ENCODE data around the gene MAML3. TPM values are rescaled to one million over a fixed set of nuclear protein-coding genes. Genes with fewer than 3 reads are reported as not detected.
A peak's percentile ranks its signal among the peaks of the same experiment; 100 is the strongest.

Gene MAML3
- total RNA-seq, 1 experiment from 2014 or later = 12.1 TPM

DNA sequence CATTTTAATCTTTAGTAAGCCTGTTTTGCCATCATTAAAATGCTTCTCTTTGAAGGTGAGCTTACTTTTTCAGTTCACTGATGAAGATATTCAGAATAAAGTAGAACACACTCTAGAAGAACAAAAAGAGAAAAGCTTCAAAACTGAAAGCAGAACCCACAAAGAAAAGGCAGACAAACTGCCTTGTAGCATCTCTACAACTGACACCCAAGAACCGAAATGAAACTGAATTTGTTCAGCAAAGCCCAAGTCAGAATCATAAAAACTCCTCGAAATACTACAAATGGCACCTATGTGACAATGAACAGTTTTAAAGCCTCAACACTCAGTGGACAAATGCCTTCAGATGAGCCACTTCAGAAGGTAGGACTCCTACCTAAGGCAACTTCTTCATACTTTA, 83.6 kb downstream of the MAML3 start:
- CTCF ChIA-PET = no interaction called here
- H3K9me3 Mint-ChIP-seq (ENCODE audit: unreplicated experiment) = no peaks in the 10 kb centered on the region
- H3K4me3 ChIP-seq (ENCODE audit: low read depth, low read length) = no peak overlapping the region
- no TSS peak for BruUV-seq (replicated peaks)
- peaks cover 6% of the 10 kb centered on the region for H3K36me3 Mint-ChIP-seq (ENCODE audit: insufficient read depth, unreplicated experiment)
- DNase-seq = no peak
- no peak overlapping the region for H3K4me3 Mint-ChIP-seq (ENCODE audit: unreplicated experiment)
- H3K27me3 Mint-ChIP-seq (ENCODE audit: insufficient read depth, unreplicated experiment) = no peaks in the 10 kb centered on the region
- H3K36me3 ChIP-seq (ENCODE audit: control insufficient read depth, insufficient read depth, low read length) = no peaks in the 10 kb centered on the region
- no peaks in the 10 kb centered on the region for H3K9me3 ChIP-seq
- no peaks in the 10 kb centered on the region for H3K27me3 ChIP-seq (replicated peaks; ENCODE audit: control insufficient read depth, insufficient read depth, low read length)
- POLR2A ChIA-PET = no interaction called here
- H3K4me1 ChIP-seq = peaks cover 25% of the 10 kb centered on the region
- intact Hi-C loops (cut with micrococcal nuclease; ENCODE audit: unreplicated experiment) = loop anchor here (2.0 kb wide), 1 partner anchor 14 kb away; no protein-coding TSS in a partner anchor
- peaks cover 43% of the 10 kb centered on the region for H3K4me1 Mint-ChIP-seq (ENCODE audit: low read depth, unreplicated experiment)
- TF ChIP-seq, protein P1, sequence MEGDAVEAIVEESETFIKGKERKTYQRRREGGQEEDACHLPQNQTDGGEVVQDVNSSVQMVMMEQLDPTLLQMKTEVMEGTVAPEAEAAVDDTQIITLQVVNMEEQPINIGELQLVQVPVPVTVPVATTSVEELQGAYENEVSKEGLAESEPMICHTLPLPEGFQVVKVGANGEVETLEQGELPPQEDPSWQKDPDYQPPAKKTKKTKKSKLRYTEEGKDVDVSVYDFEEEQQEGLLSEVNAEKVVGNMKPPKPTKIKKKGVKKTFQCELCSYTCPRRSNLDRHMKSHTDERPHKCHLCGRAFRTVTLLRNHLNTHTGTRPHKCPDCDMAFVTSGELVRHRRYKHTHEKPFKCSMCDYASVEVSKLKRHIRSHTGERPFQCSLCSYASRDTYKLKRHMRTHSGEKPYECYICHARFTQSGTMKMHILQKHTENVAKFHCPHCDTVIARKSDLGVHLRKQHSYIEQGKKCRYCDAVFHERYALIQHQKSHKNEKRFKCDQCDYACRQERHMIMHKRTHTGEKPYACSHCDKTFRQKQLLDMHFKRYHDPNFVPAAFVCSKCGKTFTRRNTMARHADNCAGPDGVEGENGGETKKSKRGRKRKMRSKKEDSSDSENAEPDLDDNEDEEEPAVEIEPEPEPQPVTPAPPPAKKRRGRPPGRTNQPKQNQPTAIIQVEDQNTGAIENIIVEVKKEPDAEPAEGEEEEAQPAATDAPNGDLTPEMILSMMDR (IDR thresholded peaks at IDR 0.05; ENCODE audit: insufficient read depth in 1 of 2, low read depth in 1 of 2, low read length in 1 of 2, severe bottlenecking in 1 of 2, unreplicated experiment in 1 of 2) = no peak
- H3K27ac Mint-ChIP-seq (ENCODE audit: unreplicated experiment) = peak overlapping the region; percentile 56

DNA sequence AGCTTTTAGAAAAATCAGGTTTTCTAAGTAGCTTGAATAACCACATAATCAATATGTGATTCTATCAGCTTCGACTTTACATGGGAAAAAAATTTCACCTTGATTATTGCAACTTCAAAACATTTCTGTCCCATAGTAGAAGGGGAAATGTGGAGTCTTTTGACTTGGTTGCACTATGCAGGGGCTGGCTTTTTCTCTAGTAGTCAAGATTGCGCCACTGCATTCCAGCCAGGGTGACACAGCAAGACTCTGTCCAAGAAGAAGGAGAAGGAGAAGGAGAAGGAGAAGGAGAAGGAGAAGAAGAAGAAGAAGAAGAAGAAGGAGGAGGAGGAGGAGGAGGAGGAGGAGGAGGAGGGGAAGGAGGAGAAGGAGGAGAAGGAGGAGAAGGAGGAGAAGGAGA, 84.9 kb downstream of the MAML3 start:
- H3K27me3 Mint-ChIP-seq (ENCODE audit: insufficient read depth, unreplicated experiment) = no peaks in the 10 kb centered on the region
- DNase-seq = peak; percentile 40 to 46
- Histone ChIP-seq H3K27me3 (replicated peaks; ENCODE audit: control insufficient read depth, insufficient read depth, low read length) (no peaks in the 10 kb centered on the region), H3K4me3 (ENCODE audit: low read depth, low read length) (no peak overlapping the region), H3K4me1 (peaks cover 31% of the 10 kb centered on the region), H3K36me3 (ENCODE audit: control insufficient read depth, insufficient read depth, low read length) (no peaks in the 10 kb centered on the region), H3K9me3 (no peaks in the 10 kb centered on the region)
- H3K4me3 Mint-ChIP-seq (ENCODE audit: unreplicated experiment) = no peak overlapping the region
- intact Hi-C loops (cut with micrococcal nuclease; ENCODE audit: unreplicated experiment) = no loop called here
- peak overlapping the region; percentile 41 for H3K27ac Mint-ChIP-seq (ENCODE audit: unreplicated experiment)
- H3K4me1 Mint-ChIP-seq (ENCODE audit: low read depth, unreplicated experiment) = peaks cover 53% of the 10 kb centered on the region
- H3K9me3 Mint-ChIP-seq (ENCODE audit: unreplicated experiment) = no peaks in the 10 kb centered on the region
- peaks cover 6% of the 10 kb centered on the region for H3K36me3 Mint-ChIP-seq (ENCODE audit: insufficient read depth, unreplicated experiment)
- BruUV-seq (replicated peaks) = no TSS peak
- TF ChIP-seq, protein P1 (IDR thresholded peaks at IDR 0.05; ENCODE audit: insufficient read depth in 1 of 2, low read depth in 1 of 2, low read length in 1 of 2, severe bottlenecking in 1 of 2, unreplicated experiment in 1 of 2) = no peak
- POLR2A ChIA-PET = no interaction called here
- CTCF ChIA-PET = no interaction called here

DNA sequence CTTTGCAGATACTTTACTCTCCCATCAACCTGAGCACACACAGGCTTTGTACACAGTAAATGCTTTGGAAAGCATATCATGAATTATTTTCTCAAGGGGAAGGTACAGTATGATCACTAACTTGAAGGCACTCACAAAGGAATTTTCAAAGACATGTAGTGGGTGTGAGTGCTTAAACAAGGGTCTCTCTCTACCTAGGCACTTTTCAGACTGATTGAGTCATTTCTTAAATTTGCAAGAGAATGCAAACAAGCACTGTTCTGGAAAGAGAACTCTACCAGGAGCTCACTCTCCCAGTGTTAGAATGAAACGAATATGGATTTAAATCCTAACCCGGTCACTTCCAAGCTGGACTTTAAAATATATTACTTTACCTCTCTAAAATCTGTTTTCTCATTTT, 85.7 kb downstream of the MAML3 start:
- POLR2A ChIA-PET = no interaction called here
- Histone ChIP-seq H3K4me1 (peaks cover 32% of the 10 kb centered on the region), H3K36me3 (ENCODE audit: control insufficient read depth, insufficient read depth, low read length) (no peaks in the 10 kb centered on the region), H3K4me3 (ENCODE audit: low read depth, low read length) (no peak overlapping the region), H3K27me3 (replicated peaks; ENCODE audit: control insufficient read depth, insufficient read depth, low read length) (no peaks in the 10 kb centered on the region), H3K9me3 (no peaks in the 10 kb centered on the region)
- Mint-ChIP-seq H3K36me3 (ENCODE audit: insufficient read depth, unreplicated experiment) (peaks cover 6% of the 10 kb centered on the region), H3K4me1 (ENCODE audit: low read depth, unreplicated experiment) (peaks cover 53% of the 10 kb centered on the region), H3K9me3 (ENCODE audit: unreplicated experiment) (no peaks in the 10 kb centered on the region), H3K4me3 (ENCODE audit: unreplicated experiment) (no peak overlapping the region), H3K27ac (ENCODE audit: unreplicated experiment) (no peak overlapping the region), H3K27me3 (ENCODE audit: insufficient read depth, unreplicated experiment) (no peaks in the 10 kb centered on the region)
- no peak for DNase-seq
- TF ChIP-seq, protein P1 (IDR thresholded peaks at IDR 0.05; ENCODE audit: insufficient read depth in 1 of 2, low read depth in 1 of 2, low read length in 1 of 2, severe bottlenecking in 1 of 2, unreplicated experiment in 1 of 2) = no peak
- no TSS peak for BruUV-seq (replicated peaks)
- CTCF ChIA-PET = no interaction called here
- intact Hi-C loops (cut with micrococcal nuclease; ENCODE audit: unreplicated experiment) = no loop called here

All from Caco-2 (cell line).